Smooth muscle cell (in vitro differentiated cells): ENCODE data around the gene POLD4. TPM values are rescaled to one million over a fixed set of nuclear protein-coding genes. Genes with fewer than 3 reads are reported as not detected.

Experiments used
- DNase-seq: peaks from one replicate; lab custom pipeline; 2025; ENCODE audit not compliant: unreplicated experiment; lab: John Stamatoyannopoulos, UW
- H2AFZ ChIP-seq: fragments of 200-600 bp; sonication (generic); 2 replicates; pipeline ENCODE4 v1.6.0; 2016; ENCODE audit warnings: antibody characterized with exemption, low read depth, mild to moderate bottlenecking
- H3F3A ChIP-seq: fragments of 200-600 bp; sonication (generic); 2 replicates; pipeline ENCODE4 v1.6.0; 2017; ENCODE audit warnings: antibody characterized with exemption, low read depth
- H3K27ac ChIP-seq: fragments of 200-600 bp; sonication (generic); 2 replicates; pipeline ENCODE4 v1.5.1; 2016; ENCODE audit warnings: low read depth, mild to moderate bottlenecking
- H3K27me3 ChIP-seq: fragments of 200-600 bp; sonication (generic); 2 replicates; pipeline ENCODE4 v1.6.1; 2016; ENCODE audit warnings: low read depth, mild to moderate bottlenecking
- H3K36me3 ChIP-seq: fragments of 200-600 bp; sonication (generic); 2 replicates; pipeline ENCODE4 v1.5.1; 2016; ENCODE audit warnings: low read depth
- H3K4me1 ChIP-seq: fragments of 200-600 bp; sonication (generic); 2 replicates; pipeline ENCODE4 v1.5.1; 2016; ENCODE audit warnings: low read depth
- H3K4me2 ChIP-seq: fragments of 200-600 bp; sonication (generic); 2 replicates; pipeline ENCODE4 v1.6.0; 2016; ENCODE audit warnings: mild to moderate bottlenecking
- H3K4me3 ChIP-seq: fragments of 200-600 bp; sonication (generic); 2 replicates; pipeline ENCODE4 v1.5.1; 2016; ENCODE audit warnings: mild to moderate bottlenecking
- H3K79me2 ChIP-seq: fragments of 200-600 bp; sonication (generic); 2 replicates; pipeline ENCODE4 v1.6.0; 2016; ENCODE audit warnings: low read depth, mild to moderate bottlenecking
- H3K9ac ChIP-seq: fragments of 200-600 bp; sonication (generic); 2 replicates; pipeline ENCODE4 v1.6.0; 2016; ENCODE audit warnings: low read depth
- H3K9me3 ChIP-seq: fragments of 200-600 bp; sonication (generic); replicated peaks from 2 replicates; pipeline ENCODE4 v1.5.1; 2016; ENCODE audit warnings: low read depth
- H4K20me1 ChIP-seq: fragments of 200-600 bp; sonication (generic); 2 replicates; pipeline ENCODE4 v1.6.0; 2016; ENCODE audit warnings: low read depth
- CTCF ChIP-seq: fragments of 200-600 bp; sonication (generic); IDR thresholded peaks from 2 replicates; pipeline ENCODE4 v1.5.1; 2017; ENCODE audit warnings: borderline replicate concordance, mild to moderate bottlenecking, antibody characterized with exemption; ENCODE audit not compliant: insufficient read depth, poor library complexity, severe bottlenecking
- WGBS: methylation state at CpG from one replicate; pipeline ENCODE4 v1.1.7; 2016; ENCODE audit warnings: low lambda C conversion rate; 5-methylcytosine and 5-hydroxymethylcytosine counted together
- polyA plus RNA-seq: library from polyadenylated mRNA; unstranded; fragments of >200 nt; fragmentation: Nextera tagmentation; extraction: Ambion mirVana; gene quantifications from 2 replicates; pipeline ENCODE4 v1.2.1, GENCODE V29; 2016
- total RNA-seq: library from RNA; depleted of rRNA; stranded (reverse); fragments of >200 nt; gene quantifications from 2 replicates; pipeline ENCODE4 v1.2.3, GENCODE V29; 2014

Gene POLD4
- total and polyA plus RNA-seq, 2 experiments from 2014 or later = 61.4 to 113 TPM

- DNase-seq = no peak
- Histone ChIP-seq H3K4me1 (peaks cover 5% of the 10 kb centered on the region), H3K9ac (no peak overlapping the region)
These were observed 12.5 kb upstream of the POLD4 start for GRCh38 chr11:67365736-67366444.

GRCh38 chr11:67364783-67365722, 11.7 kb upstream of the POLD4 start:
- no peak for TF ChIP-seq CTCF
- Histone ChIP-seq H3K4me2 (no peak overlapping the region), H3K9me3 (no peaks in the 10 kb centered on the region), H3K79me2 (no peaks in the 10 kb centered on the region), H3F3A (no peaks in the 10 kb centered on the region), H4K20me1 (peaks cover 54% of the 10 kb centered on the region), H3K36me3 (no peaks in the 10 kb centered on the region), H3K27ac (no peak overlapping the region), H2AFZ (no peak overlapping the region), H3K9ac (no peak overlapping the region), H3K4me3 (no peak overlapping the region), H3K27me3 (no peaks in the 10 kb centered on the region), H3K4me1 (no peaks in the 10 kb centered on the region)
- DNase-seq = no peak
- WGBS = 93% methylated on average over 24 of the region's 24 CpGs

More at GRCh38 chr11:67365736-67366444, 12.5 kb upstream of the POLD4 start:
- H3K4me2 ChIP-seq = no peak overlapping the region
- H3K27me3 ChIP-seq = no peaks in the 10 kb centered on the region
- peaks cover 62% of the 10 kb centered on the region for H4K20me1 ChIP-seq
- WGBS = 72% methylated on average over 14 of the region's 14 CpGs
- H3F3A ChIP-seq = no peaks in the 10 kb centered on the region
- H3K36me3 ChIP-seq = no peaks in the 10 kb centered on the region
- no peaks in the 10 kb centered on the region for H3K79me2 ChIP-seq
- TF ChIP-seq CTCF = no peak
- no peak overlapping the region for H3K27ac ChIP-seq
- no peak overlapping the region for H2AFZ ChIP-seq
- H3K9me3 ChIP-seq = no peaks in the 10 kb centered on the region
- H3K4me3 ChIP-seq = no peak overlapping the region

- Histone ChIP-seq H3K36me3 (no peaks in the 10 kb centered on the region), H3K4me3 (no peak overlapping the region), H3K4me1 (no peaks in the 10 kb centered on the region), H3K27ac (no peak overlapping the region), H3K79me2 (no peaks in the 10 kb centered on the region), H4K20me1 (peaks cover 45% of the 10 kb centered on the region), H2AFZ (no peak overlapping the region), H3K4me2 (no peak overlapping the region), H3K27me3 (no peaks in the 10 kb centered on the region), H3K9ac (no peak overlapping the region), H3K9me3 (no peaks in the 10 kb centered on the region), H3F3A (no peaks in the 10 kb centered on the region)
- 98% methylated on average over 3 of the region's 3 CpGs for WGBS
- DNase-seq = no peak
- TF ChIP-seq CTCF = no peak
These were observed 10.8 kb upstream of the POLD4 start for GRCh38 chr11:67364169-67364568.
